ENCODE measurements around the gene MRPS16. TPM values are rescaled to one million over a fixed set of nuclear protein-coding genes. Genes with fewer than 3 reads are reported as not detected.

The MRPS16 gene
- total and polyA plus RNA-seq, 2 of the 13 experiments (the other 11 are each of a cell fraction or from before 2014, with no cell fraction given) = 70.1 to 135 TPM

DNA sequence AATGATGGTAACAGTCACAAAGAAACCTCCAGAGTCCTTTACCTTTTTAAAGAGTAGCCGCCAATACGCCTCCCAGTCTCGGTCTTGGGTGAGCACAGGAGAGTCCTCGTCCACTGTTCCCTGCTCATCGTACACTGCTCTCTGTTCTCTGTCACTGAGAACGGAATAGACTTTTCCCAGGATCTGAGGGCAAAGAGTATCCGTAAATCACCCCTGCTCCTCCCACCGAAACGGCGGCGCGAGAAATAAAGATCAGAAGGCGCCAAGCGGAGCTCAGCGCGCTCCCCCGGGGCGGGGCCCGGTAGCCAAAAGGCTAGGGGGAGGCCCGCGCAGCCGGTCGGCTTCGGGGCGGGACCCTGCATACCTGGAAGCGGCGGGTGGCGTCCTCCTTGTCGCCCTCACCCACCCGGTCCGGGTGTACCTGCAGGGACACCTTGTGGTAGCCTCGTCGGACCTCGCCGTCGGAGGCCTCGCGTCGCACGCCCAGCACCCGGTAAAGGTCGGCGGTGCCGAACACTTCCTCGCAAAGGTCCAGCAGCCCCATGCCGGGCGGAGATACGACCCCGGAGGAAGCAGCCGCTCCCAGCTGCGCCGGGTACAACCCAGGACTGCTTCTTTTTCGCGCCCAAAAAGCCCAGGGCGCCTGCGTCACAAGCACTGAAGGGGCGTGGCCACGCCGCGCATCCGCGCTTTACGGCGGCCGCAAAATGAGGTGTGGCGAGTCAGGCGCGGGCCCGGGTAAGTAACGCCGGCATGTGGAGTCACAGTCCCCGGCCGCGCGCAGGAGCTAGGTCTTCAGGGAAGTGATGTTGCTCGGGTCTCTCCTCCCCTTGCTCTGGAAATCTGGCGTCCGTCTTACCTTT lies 5.6 kb downstream of the MRPS16 start, which contains the start of gene DNAJC9 (continued):
- 0 out of 2 replicates have a peak, but pooled peaks have one; percentile 73 for TF ChIP-seq ZNF17 (CRISPR knock-in tag; IDR thresholded peaks at IDR 0.05)
- TF ChIP-seq ZNF230 (CRISPR knock-in tag; IDR thresholded peaks at IDR 0.05) = peak; percentile 70; the same call in 1 of the 2 replicates
- no peak for TF ChIP-seq SMARCE1 (IDR thresholded peaks at IDR 0.05; ENCODE audit: borderline replicate concordance)
- TF ChIP-seq, protein P1, sequence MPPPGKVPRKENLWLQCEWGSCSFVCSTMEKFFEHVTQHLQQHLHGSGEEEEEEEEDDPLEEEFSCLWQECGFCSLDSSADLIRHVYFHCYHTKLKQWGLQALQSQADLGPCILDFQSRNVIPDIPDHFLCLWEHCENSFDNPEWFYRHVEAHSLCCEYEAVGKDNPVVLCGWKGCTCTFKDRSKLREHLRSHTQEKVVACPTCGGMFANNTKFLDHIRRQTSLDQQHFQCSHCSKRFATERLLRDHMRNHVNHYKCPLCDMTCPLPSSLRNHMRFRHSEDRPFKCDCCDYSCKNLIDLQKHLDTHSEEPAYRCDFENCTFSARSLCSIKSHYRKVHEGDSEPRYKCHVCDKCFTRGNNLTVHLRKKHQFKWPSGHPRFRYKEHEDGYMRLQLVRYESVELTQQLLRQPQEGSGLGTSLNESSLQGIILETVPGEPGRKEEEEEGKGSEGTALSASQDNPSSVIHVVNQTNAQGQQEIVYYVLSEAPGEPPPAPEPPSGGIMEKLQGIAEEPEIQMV (CRISPR knock-in tag; IDR thresholded peaks at IDR 0.05; ENCODE audit: low read depth) = no peak; the same call in none of the 2 replicates
- peak; percentile 82; the same call in 1 of the 2 replicates for TF ChIP-seq MTA1 (CRISPR knock-in tag; IDR thresholded peaks at IDR 0.05; ENCODE audit: borderline replicate concordance)
- 0 out of 2 replicates have a peak, but pooled peaks have one; percentile 69 for TF ChIP-seq ZNF678 (CRISPR knock-in tag; IDR thresholded peaks at IDR 0.05)
- TF ChIP-seq NR2C2 (CRISPR knock-in tag; IDR thresholded peaks at IDR 0.05; ENCODE audit: borderline replicate concordance) = peak; percentile 97
- TF ChIP-seq ELF1 (CRISPR knock-in tag; IDR thresholded peaks at IDR 0.05) = peak; percentile 73; the same call in 1 of the 2 replicates
- TF ChIP-seq, protein P2, sequence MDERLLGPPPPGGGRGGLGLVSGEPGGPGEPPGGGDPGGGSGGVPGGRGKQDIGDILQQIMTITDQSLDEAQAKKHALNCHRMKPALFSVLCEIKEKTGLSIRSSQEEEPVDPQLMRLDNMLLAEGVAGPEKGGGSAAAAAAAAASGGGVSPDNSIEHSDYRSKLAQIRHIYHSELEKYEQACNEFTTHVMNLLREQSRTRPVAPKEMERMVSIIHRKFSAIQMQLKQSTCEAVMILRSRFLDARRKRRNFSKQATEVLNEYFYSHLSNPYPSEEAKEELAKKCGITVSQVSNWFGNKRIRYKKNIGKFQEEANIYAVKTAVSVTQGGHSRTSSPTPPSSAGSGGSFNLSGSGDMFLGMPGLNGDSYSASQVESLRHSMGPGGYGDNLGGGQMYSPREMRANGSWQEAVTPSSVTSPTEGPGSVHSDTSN (CRISPR knock-in tag; IDR thresholded peaks at IDR 0.05) = no peak
- TF ChIP-seq AKAP8 (CRISPR knock-in tag; IDR thresholded peaks at IDR 0.05) = peak; percentile 98
- TF ChIP-seq ZNF614 (CRISPR knock-in tag; IDR thresholded peaks at IDR 0.05; ENCODE audit: borderline replicate concordance) = peak; percentile 54; the same call in 1 of the 2 replicates
- TF ChIP-seq ZBTB21 (CRISPR knock-in tag; IDR thresholded peaks at IDR 0.05) = peak; percentile 51
- TF ChIP-seq, protein P3, sequence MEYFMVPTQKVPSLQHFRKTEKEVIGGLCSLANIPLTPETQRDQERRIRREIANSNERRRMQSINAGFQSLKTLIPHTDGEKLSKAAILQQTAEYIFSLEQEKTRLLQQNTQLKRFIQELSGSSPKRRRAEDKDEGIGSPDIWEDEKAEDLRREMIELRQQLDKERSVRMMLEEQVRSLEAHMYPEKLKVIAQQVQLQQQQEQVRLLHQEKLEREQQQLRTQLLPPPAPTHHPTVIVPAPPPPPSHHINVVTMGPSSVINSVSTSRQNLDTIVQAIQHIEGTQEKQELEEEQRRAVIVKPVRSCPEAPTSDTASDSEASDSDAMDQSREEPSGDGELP (IDR thresholded peaks at IDR 0.05; ENCODE audit: borderline replicate concordance, low read depth) = peak; percentile 86; the same call in 1 of the 2 replicates
- TF ChIP-seq CBX2 (IDR thresholded peaks at IDR 0.05; ENCODE audit: low read depth, low read length) = no peak
- TF ChIP-seq CBX2 (CRISPR knock-in tag; IDR thresholded peaks at IDR 0.05; ENCODE audit: low read depth) = no peak; the same call in 1 of the 2 replicates
- TF ChIP-seq, protein P4, sequence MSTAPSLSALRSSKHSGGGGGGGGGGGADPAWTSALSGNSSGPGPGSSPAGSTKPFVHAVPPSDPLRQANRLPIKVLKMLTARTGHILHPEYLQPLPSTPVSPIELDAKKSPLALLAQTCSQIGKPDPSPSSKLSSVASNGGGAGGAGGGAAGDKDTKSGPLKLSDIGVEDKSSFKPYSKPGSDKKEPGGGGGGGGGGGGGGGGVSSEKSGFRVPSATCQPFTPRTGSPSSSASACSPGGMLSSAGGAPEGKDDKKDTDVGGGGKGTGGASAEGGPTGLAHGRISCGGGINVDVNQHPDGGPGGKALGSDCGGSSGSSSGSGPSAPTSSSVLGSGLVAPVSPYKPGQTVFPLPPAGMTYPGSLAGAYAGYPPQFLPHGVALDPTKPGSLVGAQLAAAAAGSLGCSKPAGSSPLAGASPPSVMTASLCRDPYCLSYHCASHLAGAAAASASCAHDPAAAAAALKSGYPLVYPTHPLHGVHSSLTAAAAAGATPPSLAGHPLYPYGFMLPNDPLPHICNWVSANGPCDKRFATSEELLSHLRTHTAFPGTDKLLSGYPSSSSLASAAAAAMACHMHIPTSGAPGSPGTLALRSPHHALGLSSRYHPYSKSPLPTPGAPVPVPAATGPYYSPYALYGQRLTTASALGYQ (CRISPR knock-in tag; IDR thresholded peaks at IDR 0.05) = no peak
- TF ChIP-seq, protein P5, sequence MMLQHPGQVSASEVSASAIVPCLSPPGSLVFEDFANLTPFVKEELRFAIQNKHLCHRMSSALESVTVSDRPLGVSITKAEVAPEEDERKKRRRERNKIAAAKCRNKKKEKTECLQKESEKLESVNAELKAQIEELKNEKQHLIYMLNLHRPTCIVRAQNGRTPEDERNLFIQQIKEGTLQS (CRISPR knock-in tag; IDR thresholded peaks at IDR 0.05) = no peak; the same call in 1 of the 2 replicates
- TF ChIP-seq SNAI1 (CRISPR knock-in tag; IDR thresholded peaks at IDR 0.05; ENCODE audit: borderline replicate concordance) = peak; percentile 87; the same call in 1 of the 2 replicates
- TF ChIP-seq, protein P6, sequence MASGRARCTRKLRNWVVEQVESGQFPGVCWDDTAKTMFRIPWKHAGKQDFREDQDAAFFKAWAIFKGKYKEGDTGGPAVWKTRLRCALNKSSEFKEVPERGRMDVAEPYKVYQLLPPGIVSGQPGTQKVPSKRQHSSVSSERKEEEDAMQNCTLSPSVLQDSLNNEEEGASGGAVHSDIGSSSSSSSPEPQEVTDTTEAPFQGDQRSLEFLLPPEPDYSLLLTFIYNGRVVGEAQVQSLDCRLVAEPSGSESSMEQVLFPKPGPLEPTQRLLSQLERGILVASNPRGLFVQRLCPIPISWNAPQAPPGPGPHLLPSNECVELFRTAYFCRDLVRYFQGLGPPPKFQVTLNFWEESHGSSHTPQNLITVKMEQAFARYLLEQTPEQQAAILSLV (CRISPR knock-in tag; IDR thresholded peaks at IDR 0.05; ENCODE audit: borderline replicate concordance) = peak; percentile 98; the same call in 1 of the 2 replicates
- TF ChIP-seq MAZ (IDR thresholded peaks at IDR 0.05; ENCODE audit: borderline replicate concordance, low read depth, low read length) = no peak
- TF ChIP-seq MAZ (CRISPR knock-in tag; IDR thresholded peaks at IDR 0.05; ENCODE audit: low read depth) = peak; percentile 93
- no peak for TF ChIP-seq SCMH1 (CRISPR knock-in tag; IDR thresholded peaks at IDR 0.05; ENCODE audit: borderline replicate concordance)
